NCI-H2196 treated with DMSO at 0.1 percent for 48 hours (cell line): Measurements from ENCODE around the gene VIM.
"Not testable (repeated sequence)": the region's sequence is repeated elsewhere in the genome, so short reads cannot be mapped to it uniquely, and the experiment has no call there.

ENCODE experiments used
- DNase-seq: peaks from one replicate; lab custom pipeline; 2025; ENCODE audit not compliant: unreplicated experiment; lab: John Stamatoyannopoulos, UW

Gene VIM

GRCh38 chr10:17231788-17232187, 3.7 kb downstream of the VIM start:
- DNase-seq = no peak

- DNase-seq = no peak
These were observed 4.4 kb downstream of the VIM start for GRCh38 chr10:17232276-17232960.

DNA sequence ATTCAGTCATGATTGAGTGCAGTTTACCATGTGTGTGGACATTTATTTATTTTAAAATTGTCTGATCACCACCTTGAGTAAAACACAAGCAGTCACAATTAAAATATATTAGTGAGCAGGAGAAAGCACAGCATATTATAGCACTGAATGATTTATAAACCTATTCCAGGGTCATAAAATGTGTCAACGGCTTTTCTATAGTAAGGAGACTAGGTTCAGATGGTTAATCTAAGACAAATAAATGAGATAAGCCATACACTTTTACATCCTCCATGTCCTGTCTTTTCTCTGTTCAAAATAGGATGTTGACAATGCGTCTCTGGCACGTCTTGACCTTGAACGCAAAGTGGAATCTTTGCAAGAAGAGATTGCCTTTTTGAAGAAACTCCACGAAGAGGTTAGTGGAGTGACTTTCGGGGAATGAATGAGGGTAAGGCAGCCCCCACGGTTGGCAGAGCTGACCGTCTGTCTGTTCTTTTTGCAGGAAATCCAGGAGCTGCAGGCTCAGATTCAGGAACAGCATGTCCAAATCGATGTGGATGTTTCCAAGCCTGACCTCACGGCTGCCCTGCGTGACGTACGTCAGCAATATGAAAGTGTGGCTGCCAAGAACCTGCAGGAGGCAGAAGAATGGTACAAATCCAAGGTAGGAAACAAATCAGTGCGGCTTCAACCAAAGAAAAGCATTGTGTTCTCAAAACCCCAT, 5.4 kb downstream of the VIM start:
- DNase-seq = no peak

- DNase-seq = no peak
These were observed 6.4 kb downstream of the VIM start for GRCh38 chr10:17234431-17234945.

DNA sequence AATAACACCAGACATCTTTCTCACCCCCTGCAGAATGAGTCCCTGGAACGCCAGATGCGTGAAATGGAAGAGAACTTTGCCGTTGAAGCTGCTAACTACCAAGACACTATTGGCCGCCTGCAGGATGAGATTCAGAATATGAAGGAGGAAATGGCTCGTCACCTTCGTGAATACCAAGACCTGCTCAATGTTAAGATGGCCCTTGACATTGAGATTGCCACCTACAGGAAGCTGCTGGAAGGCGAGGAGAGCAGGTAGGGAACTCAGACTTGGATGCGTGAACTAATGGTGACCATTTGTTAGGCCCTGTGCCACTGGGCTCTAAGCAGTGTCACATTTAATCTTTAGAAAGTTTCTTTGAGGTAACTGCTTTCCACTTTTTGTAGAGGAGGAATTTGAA, 7.1 kb downstream of the VIM start:
- DNase-seq = no peak

- DNase-seq = no peak
These were observed 8.6 kb downstream of the VIM start for GRCh38 chr10:17236468-17237148.

DNA sequence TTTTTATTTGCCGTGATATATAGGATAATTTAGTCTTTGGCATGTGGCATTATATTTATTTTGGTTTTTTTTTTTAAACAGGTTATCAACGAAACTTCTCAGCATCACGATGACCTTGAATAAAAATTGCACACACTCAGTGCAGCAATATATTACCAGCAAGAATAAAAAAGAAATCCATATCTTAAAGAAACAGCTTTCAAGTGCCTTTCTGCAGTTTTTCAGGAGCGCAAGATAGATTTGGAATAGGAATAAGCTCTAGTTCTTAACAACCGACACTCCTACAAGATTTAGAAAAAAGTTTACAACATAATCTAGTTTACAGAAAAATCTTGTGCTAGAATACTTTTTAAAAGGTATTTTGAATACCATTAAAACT, 9.1 kb downstream of the VIM start:
- no peak for DNase-seq

GRCh38 chr10:17237915-17238444, 9.9 kb downstream of the VIM start:
- DNase-seq = no peak

DNA sequence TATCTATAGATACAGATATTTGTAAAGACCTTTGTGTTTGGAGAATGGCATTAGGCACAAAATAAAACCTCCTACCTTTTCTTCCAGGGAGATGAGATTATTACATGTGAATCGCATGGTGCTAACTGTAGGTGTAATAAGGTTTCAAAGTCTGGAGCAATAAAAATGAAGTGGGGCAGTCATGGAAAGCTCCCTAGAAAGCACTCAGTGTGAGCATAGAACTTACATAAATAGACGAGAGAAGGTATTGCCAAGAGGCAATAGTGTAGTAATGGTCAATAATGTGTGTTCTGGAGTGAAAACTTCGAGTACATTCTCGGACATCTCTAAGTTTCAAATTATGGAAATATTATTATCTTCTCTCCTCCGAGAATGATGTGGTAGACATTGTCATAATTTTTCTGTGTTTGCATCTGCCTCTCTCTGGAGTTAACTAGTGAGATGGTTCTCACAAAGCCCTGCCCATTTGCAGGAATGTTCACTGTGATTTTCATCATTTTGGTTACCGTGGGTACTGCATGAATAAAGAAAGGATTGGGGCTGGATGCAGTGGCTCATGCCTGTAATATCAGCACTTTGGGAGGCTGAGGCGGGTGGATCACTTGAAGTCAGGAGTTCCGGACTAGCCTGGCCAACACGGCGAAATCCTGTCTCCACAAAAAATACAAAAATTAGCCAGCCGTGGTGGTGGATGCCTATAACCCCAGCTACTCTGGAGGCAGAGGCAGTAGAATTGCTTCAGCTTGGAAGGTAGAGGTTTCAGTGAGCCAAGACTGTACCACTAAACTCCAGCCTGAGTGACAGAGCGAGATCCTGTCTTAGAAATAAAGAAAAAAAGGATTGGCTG, 10.6 kb downstream of the VIM start:
- no peak for DNase-seq

GRCh38 chr10:17239345-17240085, 11.5 kb downstream of the VIM start:
- DNase-seq = no peak

- DNase-seq = no peak
These were observed 12.1 kb downstream of the VIM start for GRCh38 chr10:17240096-17240495.

DNA sequence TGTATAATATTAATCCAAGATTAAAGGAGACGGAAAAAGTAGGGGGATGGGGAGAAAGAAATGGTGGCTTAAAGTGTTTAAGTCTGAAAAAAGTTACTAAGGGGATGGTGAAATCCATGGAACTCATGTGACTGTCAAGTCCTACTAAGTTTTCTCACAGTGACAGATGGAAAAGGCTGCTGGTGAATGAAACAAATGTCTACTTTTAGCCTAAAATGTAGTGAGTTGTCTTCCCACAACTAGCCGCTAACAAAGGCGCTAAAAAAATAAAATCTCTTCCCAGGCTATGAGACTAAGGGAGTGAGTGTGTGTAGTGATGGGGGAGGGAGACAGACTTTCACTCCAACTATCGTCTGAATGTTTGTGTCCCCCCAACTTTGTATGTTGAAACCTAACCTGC, 12.6 kb downstream of the VIM start:
- DNase-seq = no peak

GRCh38 chr10:17241611-17242333, 13.7 kb downstream of the VIM start:
- DNase-seq = no peak

GRCh38 chr10:17244700-17245365, 16.8 kb downstream of the VIM start:
- DNase-seq = no peak

- DNase-seq = no peak
These were observed 19.2 kb downstream of the VIM start for GRCh38 chr10:17247210-17247609.

DNA sequence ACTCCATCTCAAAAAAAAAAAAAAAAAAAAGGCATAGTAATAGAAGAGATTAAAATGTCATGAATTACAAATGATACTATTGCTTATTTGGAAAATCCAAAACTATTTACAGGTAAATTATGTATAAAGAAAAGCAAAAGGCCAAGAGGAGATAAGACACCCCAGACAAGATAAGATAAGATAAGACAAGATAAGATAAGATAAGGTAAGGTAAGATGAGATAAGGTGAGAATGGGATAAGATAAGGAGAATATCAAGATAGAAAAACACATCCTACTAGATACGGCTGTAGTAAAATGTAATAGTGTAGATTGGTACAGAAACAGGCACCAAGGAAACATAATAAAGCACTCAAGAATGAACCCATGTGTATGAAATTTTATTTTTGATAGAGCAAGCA, 20.9 kb downstream of the VIM start:
- no peak for DNase-seq

DNA sequence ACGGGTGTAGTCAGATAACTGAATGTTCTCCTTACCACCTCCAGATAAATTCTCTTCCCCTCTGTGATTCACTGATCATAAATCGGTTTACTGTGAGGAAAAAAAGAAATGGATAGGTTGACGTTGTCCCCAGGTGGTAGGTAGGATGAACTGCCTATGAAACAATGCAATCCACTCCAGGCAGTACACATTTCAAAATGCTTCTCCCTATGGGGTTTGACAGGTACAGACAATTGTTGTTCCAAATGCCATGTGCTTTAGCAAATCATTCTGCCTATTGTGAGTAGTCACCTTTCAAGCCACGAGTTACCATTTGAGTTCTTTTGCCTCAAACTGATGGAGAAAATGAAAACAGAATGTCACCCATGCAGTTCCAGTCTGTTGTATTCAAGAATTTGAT, 21.8 kb downstream of the VIM start:
- no peak for DNase-seq

- no peak for DNase-seq
These were observed 22.7 kb downstream of the VIM start for GRCh38 chr10:17250736-17251135.

GRCh38 chr10:17254543-17255050, 26.6 kb downstream of the VIM start:
- not testable (repeated sequence) for DNase-seq
